Esophagus squamous epithelium (tissue), 5 donors: ENCODE measurements around the gene PTGDS. TPM values are rescaled to one million over a fixed set of nuclear protein-coding genes. Genes with fewer than 3 reads are reported as not detected.
A peak's percentile ranks its signal among the peaks of the same experiment; 100 is the strongest.
"Not testable (repeated sequence)": the region's sequence is repeated elsewhere in the genome, so short reads cannot be mapped to it uniquely, and the experiment has no call there.

Source experiments
- DNase-seq: peaks from one replicate; lab custom pipeline; 2025; lab: John Stamatoyannopoulos, UW
- H3K27ac ChIP-seq, 4 donors: fragments of 200-600 bp; sonication (generic); one replicate each; pipeline ENCODE4 v1.5.1; 2016 to 2019; ENCODE audit warnings: mild to moderate bottlenecking in 1 of 4
- H3K27me3 ChIP-seq, 4 donors: fragments of 200-600 bp; sonication (generic); 1 replicate in 3 of 4; 2 replicates in 1 of 4; pipeline versions ENCODE4 v1.5.1 to v1.6.0; 2017 to 2021; ENCODE audit warnings: antibody characterized with exemption in 1 of 4
- H3K36me3 ChIP-seq, 3 donors: fragments of 200-600 bp; sonication (generic); one replicate each; pipeline ENCODE4 v1.5.1; 2016 to 2019
- H3K4me1 ChIP-seq, 3 donors: fragments of 200-600 bp; sonication (generic); one replicate each; pipeline ENCODE4 v1.5.1; 2017 to 2019
- H3K4me3 ChIP-seq, 4 donors: fragments of 200-600 bp; sonication (generic); 1 replicate in 3 of 4; 2 replicates in 1 of 4; pipeline ENCODE4 v1.5.1; 2016 to 2019; ENCODE audit warnings: mild to moderate bottlenecking in 2 of 4, moderate library complexity in 1 of 4
- H3K9me3 ChIP-seq, 3 donors: fragments of 200-600 bp; sonication (generic); one replicate each; pipeline ENCODE4 v1.5.1; 2016 to 2019
- CTCF ChIP-seq, 6 experiments: fragments of 450-650 bp in 4 of 6; fragments of 200-600 bp in 2 of 6; sonication (generic) in 2 of 6; IDR thresholded peaks; one replicate each; pipeline ENCODE4 v1.5.1; 2016 to 2019; ENCODE audit warnings: antibody characterized with exemption in 6 of 6, mild to moderate bottlenecking in 4 of 6, moderate library complexity in 4 of 6
- POLR2A ChIP-seq, 4 donors: fragments of 450-650 bp; IDR thresholded peaks; one replicate each; pipeline ENCODE4 v1.6.1; 2017; ENCODE audit warnings: antibody characterized with exemption in 4 of 4, mild to moderate bottlenecking in 4 of 4, moderate library complexity in 3 of 4
- WGBS, 2 donors: methylation state at CpG; one replicate each; pipeline ENCODE4 v1.1.5; 2018; 5-methylcytosine and 5-hydroxymethylcytosine counted together
- intact Hi-C: fragments of 100-400 bp; cut with DNase I; formaldehyde crosslinking; loops from one replicate; pipeline ENCODE4 v1.15.0; 2022
- total RNA-seq, 4 donors: library from RNA; depleted of rRNA; stranded (reverse); fragments of >200 nt; gene quantifications; one replicate each; pipeline ENCODE4 v1.1.0, GENCODE V29; 2016
- donor health status: DM: yes; HTN: yes; CAD: no.

Gene PTGDS
- total RNA-seq, 4 donors from 2014 or later = 1.7 to 208 (median 4.8) TPM

- intact Hi-C loops, H3K27ac ChIP-seq, H3K9me3 ChIP-seq, DNase-seq, H3K27me3 ChIP-seq, H3K4me3 ChIP-seq: not testable (repeated sequence)
- 40 to 46% methylated on average over 14 to 16 of the region's 17 CpGs for whole genome bisulfite sequencing, 2 donors
- peaks cover 0 to 30% (median 0%) of the 10 kb centered on the region in 3 donors for H3K4me1 ChIP-seq
- peak in 5 of 6 experiments; percentile 28 to 64 (median 48) for TF ChIP-seq CTCF (IDR thresholded peaks at IDR 0.05)
- H3K36me3 ChIP-seq = peaks cover 0 to 12% (median 0%) of the 10 kb centered on the region in 3 donors
These were observed 27.0 kb downstream of the PTGDS start for GRCh38 chr9:137004285-137004684.

- 31 to 58% methylated on average over 6 to 15 of the region's 24 CpGs for WGBS, 2 donors
- TF ChIP-seq POLR2A (IDR thresholded peaks at IDR 0.05) (no peak), CTCF (IDR thresholded peaks at IDR 0.05) (no peak)
- DNase-seq = no peak
- Histone ChIP-seq H3K36me3 (peaks cover 0 to 29% (median 0%) of the 10 kb centered on the region in 3 donors), H3K4me3 (no peak overlapping the region), H3K27ac (no peak overlapping the region), H3K4me1 (peaks cover 0 to 14% (median 0%) of the 10 kb centered on the region in 3 donors), H3K9me3 (no peaks in the 10 kb centered on the region), H3K27me3 (no peaks in the 10 kb centered on the region)
- intact Hi-C loops = no loop called here
These were observed 29.1 kb downstream of the PTGDS start for GRCh38 chr9:137006116-137007003.

GRCh38 chr9:137007108-137007815, 30.0 kb downstream of the PTGDS start:
- Histone ChIP-seq H3K4me1 (peaks cover 0 to 14% (median 0%) of the 10 kb centered on the region in 3 donors), H3K36me3 (peaks cover 0 to 38% (median 0%) of the 10 kb centered on the region in 3 donors), H3K4me3 (no peak overlapping the region), H3K9me3 (no peaks in the 10 kb centered on the region), H3K27me3 (no peaks in the 10 kb centered on the region), H3K27ac (no peak overlapping the region)
- no peak for DNase-seq
- WGBS, 2 donors = 60 to 69% methylated on average over 3 to 7 of the region's 30 CpGs
- intact Hi-C loops = no loop called here
- no peak for TF ChIP-seq CTCF (IDR thresholded peaks at IDR 0.05)
- TF ChIP-seq POLR2A (IDR thresholded peaks at IDR 0.05) = no peak

- Histone ChIP-seq H3K27ac (no peak overlapping the region), H3K4me1 (peaks cover 0 to 14% (median 0%) of the 10 kb centered on the region in 3 donors), H3K27me3 (no peaks in the 10 kb centered on the region), H3K4me3 (no peak overlapping the region), H3K9me3 (no peaks in the 10 kb centered on the region), H3K36me3 (peaks cover 0 to 44% (median 0%) of the 10 kb centered on the region in 3 donors)
- intact Hi-C loops = no loop called here
- TF ChIP-seq CTCF (IDR thresholded peaks at IDR 0.05) = no peak
- TF ChIP-seq POLR2A (IDR thresholded peaks at IDR 0.05) = no peak
- WGBS, 2 donors = 83 to 86% methylated on average over 2 to 6 of the region's 13 CpGs
- DNase-seq = no peak
These were observed 30.5 kb downstream of the PTGDS start for GRCh38 chr9:137007816-137008270.
